Measurements from ENCODE around the gene CCDC170.

The CCDC170 gene

GRCh38 chr6:151639750-151640149 is 145.9 kb downstream of the CCDC170 start:
- H3K4me2 ChIP-seq (ENCODE audit: low read depth, low read length, poor library complexity, severe bottlenecking): no peak overlapping the region
- no peaks in the 10 kb centered on the region for H3F3A ChIP-seq (ENCODE audit: low read depth)
- H3K27me3 ChIP-seq (ENCODE audit: insufficient read depth, low read length, poor library complexity, severe bottlenecking): no peaks in the 10 kb centered on the region
- no peaks in the 10 kb centered on the region for H3K9me2 ChIP-seq (replicated peaks; ENCODE audit: low read depth, low read length)
- no peaks in the 10 kb centered on the region for H3K9me3 ChIP-seq (ENCODE audit: insufficient read depth, low read depth, low read length)
- TF ChIP-seq CTCF (conservative IDR thresholded peaks at IDR 0.05; ENCODE audit: low read length): no peak
- no peak overlapping the region for H2AFZ ChIP-seq (ENCODE audit: low read length)
- H3K4me3 ChIP-seq (ENCODE audit: low read length, poor library complexity, severe bottlenecking): no peak overlapping the region
- H3K79me2 ChIP-seq (ENCODE audit: insufficient read depth, low read length): no peaks in the 10 kb centered on the region
- H3K9ac ChIP-seq (ENCODE audit: low read depth, low read length, poor library complexity, severe bottlenecking): no peak overlapping the region
- H3K36me3 ChIP-seq (ENCODE audit: insufficient read depth, low read length): no peaks in the 10 kb centered on the region
- H3K4me1 ChIP-seq (ENCODE audit: insufficient read depth, low read length, poor library complexity, severe bottlenecking): no peaks in the 10 kb centered on the region
- no peaks in the 10 kb centered on the region for H4K20me1 ChIP-seq (ENCODE audit: insufficient read depth, low read length, poor library complexity, severe bottlenecking)

- Histone ChIP-seq H3K4me2 (ENCODE audit: low read depth, low read length, poor library complexity, severe bottlenecking) (no peak overlapping the region), H2AFZ (ENCODE audit: low read length) (no peak overlapping the region)
Observed at GRCh38 chr6:151641028-151641427, 147.2 kb downstream of the CCDC170 start.

GRCh38 chr6:151647976-151648639 is 154.3 kb downstream of the CCDC170 start:
- no peak overlapping the region for H3K4me3 ChIP-seq (ENCODE audit: low read length, poor library complexity, severe bottlenecking)

More at GRCh38 chr6:151641028-151641427, 147.2 kb downstream of the CCDC170 start:
- TF ChIP-seq CTCF (conservative IDR thresholded peaks at IDR 0.05; ENCODE audit: low read length): no peak
- TF ChIP-seq EZH2phosphoT487 (IDR thresholded peaks at IDR 0.05; ENCODE audit: borderline replicate concordance): no peak
- no peaks in the 10 kb centered on the region for H3K36me3 ChIP-seq (ENCODE audit: insufficient read depth, low read length)
- H3K9ac ChIP-seq (ENCODE audit: low read depth, low read length, poor library complexity, severe bottlenecking): no peak overlapping the region
- no peaks in the 10 kb centered on the region for H3K79me2 ChIP-seq (ENCODE audit: insufficient read depth, low read length)
- H3K4me3 ChIP-seq (ENCODE audit: low read length, poor library complexity, severe bottlenecking): no peak overlapping the region
- no peaks in the 10 kb centered on the region for H3F3A ChIP-seq (ENCODE audit: low read depth)
- H4K20me1 ChIP-seq (ENCODE audit: insufficient read depth, low read length, poor library complexity, severe bottlenecking): no peaks in the 10 kb centered on the region
- no peaks in the 10 kb centered on the region for H3K9me3 ChIP-seq (ENCODE audit: insufficient read depth, low read depth, low read length)
- no peaks in the 10 kb centered on the region for H3K4me1 ChIP-seq (ENCODE audit: insufficient read depth, low read length, poor library complexity, severe bottlenecking)
- no peaks in the 10 kb centered on the region for H3K9me2 ChIP-seq (replicated peaks; ENCODE audit: low read depth, low read length)
- no peaks in the 10 kb centered on the region for H3K27me3 ChIP-seq (ENCODE audit: insufficient read depth, low read length, poor library complexity, severe bottlenecking)

More at GRCh38 chr6:151647976-151648639, 154.3 kb downstream of the CCDC170 start:
- H3K4me2 ChIP-seq (ENCODE audit: low read depth, low read length, poor library complexity, severe bottlenecking): no peak overlapping the region
- H3F3A ChIP-seq (ENCODE audit: low read depth): no peaks in the 10 kb centered on the region
- no peaks in the 10 kb centered on the region for H3K9me3 ChIP-seq (ENCODE audit: insufficient read depth, low read depth, low read length)
- no peak overlapping the region for H3K9ac ChIP-seq (ENCODE audit: low read depth, low read length, poor library complexity, severe bottlenecking)
- H4K20me1 ChIP-seq (ENCODE audit: insufficient read depth, low read length, poor library complexity, severe bottlenecking): no peaks in the 10 kb centered on the region
- TF ChIP-seq EZH2phosphoT487 (IDR thresholded peaks at IDR 0.05; ENCODE audit: borderline replicate concordance) (no peak), CTCF (conservative IDR thresholded peaks at IDR 0.05; ENCODE audit: low read length) (no peak)
- H3K9me2 ChIP-seq (replicated peaks; ENCODE audit: low read depth, low read length): no peaks in the 10 kb centered on the region
- no peak overlapping the region for H2AFZ ChIP-seq (ENCODE audit: low read length)
- H3K4me1 ChIP-seq (ENCODE audit: insufficient read depth, low read length, poor library complexity, severe bottlenecking): no peaks in the 10 kb centered on the region
- H3K79me2 ChIP-seq (ENCODE audit: insufficient read depth, low read length): no peaks in the 10 kb centered on the region
- H3K27me3 ChIP-seq (ENCODE audit: insufficient read depth, low read length, poor library complexity, severe bottlenecking): no peaks in the 10 kb centered on the region
- no peaks in the 10 kb centered on the region for H3K36me3 ChIP-seq (ENCODE audit: insufficient read depth, low read length)

Data from Loucy (cell line).